Mucosa of rectum (tissue), 2 donors: ENCODE data around the gene GBE1.

Experiments used
- H3K27ac ChIP-seq, 2 donors: one replicate each; pipeline ENCODE4 v1.7.0; 2013; ENCODE audit warnings: inconsistent platforms in 2 of 2, low read depth in 2 of 2, low read length in 2 of 2
- H3K27me3 ChIP-seq, 2 donors: one replicate each; pipeline ENCODE4 v1.7.0; 2013; ENCODE audit warnings: low read length in 2 of 2; ENCODE audit not compliant: control insufficient read depth in 2 of 2, insufficient read depth in 2 of 2
- H3K36me3 ChIP-seq, 2 donors: one replicate each; pipeline ENCODE4 v1.7.0; 2013; ENCODE audit warnings: low read length in 2 of 2; ENCODE audit not compliant: control insufficient read depth in 2 of 2, insufficient read depth in 2 of 2
- H3K4me1 ChIP-seq, 2 donors: one replicate each; pipeline ENCODE4 v1.7.0; 2013; ENCODE audit warnings: low read length in 2 of 2, mild to moderate bottlenecking in 1 of 2; ENCODE audit not compliant: control insufficient read depth in 2 of 2, insufficient read depth in 2 of 2
- H3K4me3 ChIP-seq, 2 donors: one replicate each; pipeline ENCODE4 v1.7.0; 2013; ENCODE audit warnings: low read length in 2 of 2
- H3K9ac ChIP-seq, 2 donors: one replicate each; pipeline ENCODE4 v1.7.0; 2013; ENCODE audit warnings: low read length in 2 of 2, low read depth in 1 of 2, mild to moderate bottlenecking in 1 of 2
- H3K9me3 ChIP-seq, 2 donors: one replicate each; pipeline ENCODE4 v1.7.0; 2013; ENCODE audit warnings: low read length in 2 of 2; ENCODE audit not compliant: control insufficient read depth in 2 of 2
- donor health status: healthy.
- donor health status: Normal muscosa, but diverticular disease.

The GBE1 gene

GRCh38 chr3:81592101-81592500 lies 169.3 kb downstream of the GBE1 start:
- Histone ChIP-seq H3K27me3 (no peaks in the 10 kb centered on the region), H3K27ac (no peak overlapping the region)

GRCh38 chr3:81585937-81586336 lies 175.5 kb downstream of the GBE1 start:
- Histone ChIP-seq H3K4me3 (no peak overlapping the region), H3K27ac (no peak overlapping the region), H3K36me3 (no peaks in the 10 kb centered on the region), H3K9me3 (no peaks in the 10 kb centered on the region), H3K9ac (no peak overlapping the region), H3K4me1 (no peaks in the 10 kb centered on the region), H3K27me3 (no peaks in the 10 kb centered on the region)

More at GRCh38 chr3:81592101-81592500, 169.3 kb downstream of the GBE1 start:
- Histone ChIP-seq H3K4me3 (no peak overlapping the region), H3K9ac (no peak overlapping the region), H3K9me3 (no peaks in the 10 kb centered on the region), H3K4me1 (no peaks in the 10 kb centered on the region), H3K36me3 (no peaks in the 10 kb centered on the region)

DNA sequence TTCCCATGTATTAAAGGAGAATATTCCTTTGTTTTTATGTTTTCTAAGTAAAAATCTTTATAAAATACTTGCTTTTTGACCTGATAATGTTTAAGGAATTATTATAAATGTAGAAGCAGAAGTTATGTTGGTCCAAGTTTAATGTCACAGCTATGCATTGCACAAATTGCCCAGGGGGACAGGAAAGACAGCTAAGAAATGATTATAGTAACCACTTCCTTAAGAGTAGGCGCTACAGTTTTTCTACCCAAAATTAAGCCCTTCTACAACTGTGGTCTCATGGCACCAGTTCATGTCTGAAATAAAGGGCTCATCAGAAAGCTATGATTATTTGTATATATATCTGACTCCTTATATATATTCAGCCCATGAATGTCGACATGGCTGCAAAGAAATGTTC lies 176.4 kb downstream of the GBE1 start:
- Histone ChIP-seq H3K27me3 (no peaks in the 10 kb centered on the region), H3K4me1 (no peaks in the 10 kb centered on the region), H3K27ac (no peak overlapping the region), H3K9me3 (no peaks in the 10 kb centered on the region), H3K36me3 (no peaks in the 10 kb centered on the region), H3K9ac (no peak overlapping the region), H3K4me3 (no peak overlapping the region)

GRCh38 chr3:81581966-81582599 lies 179.4 kb downstream of the GBE1 start:
- no peaks in the 10 kb centered on the region for H3K36me3 ChIP-seq
- H3K9me3 ChIP-seq = no peaks in the 10 kb centered on the region
- no peaks in the 10 kb centered on the region for H3K27me3 ChIP-seq
- H3K4me1 ChIP-seq = no peaks in the 10 kb centered on the region
- no peak overlapping the region for H3K4me3 ChIP-seq
- no peak overlapping the region for H3K27ac ChIP-seq
- no peak overlapping the region for H3K9ac ChIP-seq

DNA sequence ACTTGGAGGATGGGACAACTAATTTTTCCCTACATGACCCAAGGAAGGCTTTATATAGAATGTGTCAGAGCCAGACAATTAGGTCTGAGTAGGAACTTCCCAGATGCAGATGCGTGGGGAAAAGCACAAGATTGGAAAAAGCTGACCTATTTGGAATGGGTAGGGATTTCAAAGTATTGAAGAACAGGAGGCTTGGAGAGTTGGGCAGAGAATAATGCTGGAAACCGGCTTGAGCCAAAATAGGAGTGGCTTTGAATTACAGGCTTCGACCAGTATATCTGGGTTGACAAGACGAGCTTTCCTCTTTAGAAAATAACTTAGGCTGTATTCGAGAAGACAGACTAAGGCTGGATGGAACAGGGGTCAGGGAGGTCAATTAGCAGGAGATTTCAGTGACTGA lies 181.1 kb downstream of the GBE1 start:
- Histone ChIP-seq H3K9ac (no peak overlapping the region), H3K4me1 (no peaks in the 10 kb centered on the region), H3K4me3 (no peak overlapping the region), H3K27me3 (no peaks in the 10 kb centered on the region), H3K36me3 (no peaks in the 10 kb centered on the region), H3K9me3 (no peaks in the 10 kb centered on the region), H3K27ac (no peak overlapping the region)

DNA sequence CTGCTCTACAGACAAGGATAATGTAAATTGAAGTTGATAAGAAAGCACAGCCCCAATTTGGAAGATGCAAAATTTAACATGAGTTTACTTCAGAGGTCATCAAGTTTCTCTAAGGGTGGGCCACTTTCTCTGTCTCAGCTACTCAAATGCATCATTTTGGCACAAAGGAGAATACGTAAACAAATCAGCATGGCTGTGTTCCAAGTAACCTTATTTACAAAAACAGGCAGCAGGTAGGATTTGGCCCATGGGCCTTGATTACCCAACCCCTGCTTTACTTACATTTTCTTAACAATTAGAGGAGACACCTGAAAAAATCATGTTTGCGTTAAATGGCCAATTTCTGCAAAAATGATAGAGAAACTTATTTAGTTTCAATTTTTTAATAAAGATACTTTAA lies 181.7 kb downstream of the GBE1 start:
- Histone ChIP-seq H3K27ac (no peak overlapping the region), H3K9ac (no peak overlapping the region), H3K9me3 (no peaks in the 10 kb centered on the region), H3K27me3 (no peaks in the 10 kb centered on the region), H3K4me1 (no peaks in the 10 kb centered on the region), H3K36me3 (no peaks in the 10 kb centered on the region), H3K4me3 (no peak overlapping the region)

- no peaks in the 10 kb centered on the region for H3K9me3 ChIP-seq
- H3K27ac ChIP-seq = no peak overlapping the region
- no peak overlapping the region for H3K4me3 ChIP-seq
- no peaks in the 10 kb centered on the region for H3K36me3 ChIP-seq
- H3K9ac ChIP-seq = no peak overlapping the region
- H3K27me3 ChIP-seq = no peaks in the 10 kb centered on the region
- no peaks in the 10 kb centered on the region for H3K4me1 ChIP-seq
Observed at GRCh38 chr3:81572201-81572756, 189.2 kb downstream of the GBE1 start.

- H3K27me3 ChIP-seq = no peaks in the 10 kb centered on the region
- no peaks in the 10 kb centered on the region for H3K9me3 ChIP-seq
- H3K9ac ChIP-seq = no peak overlapping the region
- H3K4me1 ChIP-seq = no peaks in the 10 kb centered on the region
- no peak overlapping the region for H3K27ac ChIP-seq
- no peaks in the 10 kb centered on the region for H3K36me3 ChIP-seq
- H3K4me3 ChIP-seq = no peak overlapping the region
Observed at GRCh38 chr3:81568378-81568777, 193.1 kb downstream of the GBE1 start.

DNA sequence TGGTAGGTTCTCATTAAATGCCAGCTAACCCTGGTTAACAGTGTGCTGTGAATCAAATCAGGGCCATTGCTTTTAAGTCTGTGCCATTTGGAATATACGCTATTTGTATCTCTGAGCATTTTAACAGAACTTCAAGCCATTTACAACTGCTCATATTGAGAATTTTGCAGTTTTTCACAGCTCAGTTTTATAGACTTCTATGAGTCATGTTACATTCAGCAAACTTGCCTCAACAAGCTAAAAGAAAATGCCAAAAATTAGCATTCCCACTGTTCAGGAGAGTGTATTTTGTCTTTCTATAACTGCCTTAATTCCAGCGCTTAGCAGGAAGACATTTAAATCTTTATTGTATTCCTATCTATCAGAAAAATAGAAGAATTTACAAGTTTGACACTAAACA lies 196.4 kb downstream of the GBE1 start:
- H3K9ac ChIP-seq = no peak overlapping the region
- H3K36me3 ChIP-seq = no peaks in the 10 kb centered on the region
- no peaks in the 10 kb centered on the region for H3K4me1 ChIP-seq

DNA sequence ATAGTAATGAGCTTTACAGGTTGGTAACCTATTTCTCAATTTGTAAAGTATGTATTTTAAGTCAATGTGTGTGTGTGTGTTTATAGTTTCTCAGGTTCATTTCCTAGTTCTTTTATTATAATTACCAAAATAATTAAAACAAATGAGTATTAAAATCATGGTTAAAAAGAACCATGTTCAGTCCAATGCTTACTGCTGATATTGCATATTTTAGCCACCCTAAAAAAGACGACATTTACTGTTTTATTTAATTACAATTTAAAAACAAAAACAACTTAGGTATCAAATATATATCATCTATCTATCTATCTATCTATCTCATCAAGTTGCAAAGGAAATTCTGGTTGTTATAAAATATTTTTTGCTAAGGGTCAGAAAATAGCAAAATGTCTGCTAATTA lies 203.3 kb downstream of the GBE1 start:
- Histone ChIP-seq H3K9me3 (no peaks in the 10 kb centered on the region), H3K27me3 (no peaks in the 10 kb centered on the region), H3K9ac (no peak overlapping the region), H3K36me3 (no peaks in the 10 kb centered on the region), H3K4me1 (no peaks in the 10 kb centered on the region), H3K27ac (no peak overlapping the region), H3K4me3 (no peak overlapping the region)

More for the DNA sequence above, 196.4 kb downstream of the GBE1 start:
- Histone ChIP-seq H3K27me3 (no peaks in the 10 kb centered on the region), H3K27ac (no peak overlapping the region), H3K9me3 (no peaks in the 10 kb centered on the region), H3K4me3 (no peak overlapping the region)
